HUES6 (cell line): ENCODE data around the gene PPP1R9A.

Experiments
- H3K27ac ChIP-seq: 2 replicates; pipeline ENCODE4 v1.7.0; 2013; ENCODE audit warnings: low read depth, mild to moderate bottlenecking, low read length, inconsistent platforms
- H3K27me3 ChIP-seq: 2 replicates; pipeline ENCODE4 v1.6.1; 2013; ENCODE audit warnings: low read length; ENCODE audit not compliant: control insufficient read depth, insufficient read depth
- H3K36me3 ChIP-seq: 2 replicates; pipeline ENCODE4 v1.6.1; 2013; ENCODE audit warnings: low read length; ENCODE audit not compliant: control insufficient read depth, insufficient read depth
- H3K4me1 ChIP-seq: 2 replicates; pipeline ENCODE4 v1.6.1; 2013; ENCODE audit warnings: low read length; ENCODE audit not compliant: control insufficient read depth, insufficient read depth
- H3K4me3 ChIP-seq: 2 replicates; pipeline ENCODE4 v1.5.1; 2013; ENCODE audit warnings: low read depth, low read length
- H3K9ac ChIP-seq: one replicate; pipeline ENCODE4 v1.6.1; 2013; ENCODE audit warnings: mild to moderate bottlenecking, low read length
- H3K9me3 ChIP-seq: 2 replicates; pipeline ENCODE4 v1.6.1; 2013; ENCODE audit warnings: low read depth, low read length; ENCODE audit not compliant: control insufficient read depth, insufficient read depth

Gene PPP1R9A

DNA sequence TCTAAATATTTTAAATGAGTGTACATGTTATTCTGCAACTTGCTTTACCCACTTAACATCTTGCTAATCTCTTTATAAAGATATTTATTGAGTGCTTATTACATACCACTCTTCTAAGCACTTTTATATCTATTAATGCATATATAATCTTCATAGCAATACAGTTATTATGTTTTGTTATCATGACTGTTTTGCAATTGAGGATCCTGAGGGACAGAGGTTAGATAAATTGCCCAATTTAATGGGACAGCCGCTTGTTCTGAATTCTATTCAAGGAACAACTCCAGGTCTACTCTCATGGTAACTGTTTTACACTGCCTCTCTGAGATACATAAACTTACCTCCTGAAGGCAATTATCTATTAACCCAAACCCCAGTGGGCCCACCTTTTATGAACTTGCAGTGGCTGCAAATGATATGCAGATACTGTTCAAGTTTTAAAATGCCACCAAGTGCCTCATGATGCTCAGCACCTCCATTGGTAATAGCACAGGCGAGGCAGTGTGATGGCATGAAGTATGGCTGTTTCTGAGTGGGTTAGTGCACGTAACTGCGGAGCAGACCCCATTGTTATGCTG, 356.5 kb downstream of the PPP1R9A start:
- Histone ChIP-seq H3K4me1 (peaks cover 13% of the 10 kb centered on the region), H3K27ac (no peak overlapping the region), H3K4me3 (no peak overlapping the region), H3K9ac (no peak overlapping the region), H3K36me3 (no peaks in the 10 kb centered on the region), H3K9me3 (no peaks in the 10 kb centered on the region), H3K27me3 (no peaks in the 10 kb centered on the region)

DNA sequence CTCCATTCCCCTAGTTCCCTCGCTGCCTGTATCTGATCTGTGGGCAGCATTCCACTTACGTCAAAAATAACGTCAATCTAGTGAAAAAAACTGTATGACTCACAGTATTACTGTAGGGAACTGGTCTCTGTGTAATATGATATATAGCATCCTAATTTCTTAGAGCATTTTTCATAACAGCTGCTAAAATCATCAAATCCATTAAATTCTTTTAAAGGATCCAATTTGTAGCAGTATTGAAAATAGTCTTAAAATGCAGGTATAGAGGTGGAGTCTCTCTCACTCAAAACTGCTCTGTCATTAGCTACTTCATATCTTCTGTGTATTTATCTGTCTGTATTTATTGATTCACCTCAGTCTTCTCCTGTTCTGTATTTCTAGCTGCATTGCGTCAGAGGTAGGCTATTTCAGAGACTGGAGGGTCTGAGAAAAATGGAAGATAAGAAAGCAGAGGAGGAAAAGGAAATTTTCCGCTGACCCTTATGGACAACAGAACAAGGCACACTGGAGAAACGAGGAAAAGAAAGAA, 357.0 kb downstream of the PPP1R9A start:
- H3K4me3 ChIP-seq = no peak overlapping the region
- H3K27ac ChIP-seq = no peak overlapping the region
- H3K36me3 ChIP-seq = no peaks in the 10 kb centered on the region
- no peaks in the 10 kb centered on the region for H3K9me3 ChIP-seq
- peaks cover 13% of the 10 kb centered on the region for H3K4me1 ChIP-seq
- no peaks in the 10 kb centered on the region for H3K27me3 ChIP-seq
- H3K9ac ChIP-seq = no peak overlapping the region

DNA sequence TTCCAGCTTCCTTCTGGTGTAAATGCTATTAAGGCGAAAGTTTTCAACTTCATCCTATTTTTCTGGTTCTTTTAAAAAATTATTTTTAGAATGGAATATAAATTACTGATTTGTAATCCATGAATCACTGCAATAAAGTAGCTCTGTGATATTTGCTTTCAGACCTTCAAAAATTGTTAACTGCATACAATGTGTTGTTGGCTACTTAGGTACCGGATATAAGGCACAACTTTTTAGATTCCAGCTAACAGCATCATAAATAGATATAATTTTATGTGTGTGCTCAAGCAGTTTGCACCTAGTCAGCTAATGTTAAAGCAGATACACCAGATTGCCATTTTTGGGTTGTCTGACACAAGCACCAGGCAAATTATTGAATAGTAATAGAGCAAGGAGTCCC, 358.2 kb downstream of the PPP1R9A start:
- H3K27ac ChIP-seq = no peak overlapping the region
- H3K27me3 ChIP-seq = no peaks in the 10 kb centered on the region
- no peak overlapping the region for H3K4me3 ChIP-seq
- no peaks in the 10 kb centered on the region for H3K9me3 ChIP-seq
- no peaks in the 10 kb centered on the region for H3K36me3 ChIP-seq
- no peak overlapping the region for H3K9ac ChIP-seq
- peaks cover 13% of the 10 kb centered on the region for H3K4me1 ChIP-seq

DNA sequence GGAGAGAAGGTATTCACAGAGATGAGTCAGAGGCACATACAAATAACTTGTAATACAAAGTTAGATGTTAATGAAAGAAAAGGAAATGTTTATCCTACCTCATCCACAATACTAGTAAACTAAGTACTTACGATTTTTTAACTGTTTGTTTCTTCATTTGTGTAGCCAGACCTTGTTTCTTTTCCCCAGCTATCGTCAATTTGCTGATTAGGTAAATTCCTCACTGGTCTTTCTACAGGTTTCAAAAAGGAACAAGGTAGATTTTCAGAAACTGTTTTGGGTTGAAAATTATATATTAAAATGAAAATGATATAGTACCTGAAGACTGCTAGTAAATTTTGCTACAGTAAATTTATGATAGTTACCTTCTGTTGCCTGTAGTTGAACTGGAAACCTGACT, 360.4 kb downstream of the PPP1R9A start:
- Histone ChIP-seq H3K9me3 (no peaks in the 10 kb centered on the region), H3K4me3 (no peak overlapping the region), H3K27ac (no peak overlapping the region), H3K9ac (no peak overlapping the region), H3K36me3 (no peaks in the 10 kb centered on the region), H3K27me3 (no peaks in the 10 kb centered on the region), H3K4me1 (peaks cover 12% of the 10 kb centered on the region)

DNA sequence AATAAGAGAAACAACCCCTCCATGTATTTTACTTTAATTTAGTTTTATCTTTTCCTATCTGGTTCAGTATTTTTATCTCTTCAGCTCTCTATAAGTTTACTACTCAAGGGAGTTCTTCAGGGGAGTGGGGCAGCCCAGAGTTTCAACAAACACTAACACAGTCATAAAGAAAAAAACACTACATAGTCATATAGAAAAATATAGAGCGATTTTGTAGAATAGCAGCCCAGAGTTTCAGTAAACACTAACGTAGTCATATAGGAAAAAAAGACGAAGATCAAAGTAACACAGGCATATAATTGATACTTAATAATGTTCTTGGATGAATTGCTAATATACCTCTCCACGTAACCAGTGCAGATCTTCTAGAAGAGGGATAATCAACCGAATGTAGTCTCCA, 362.2 kb downstream of the PPP1R9A start:
- Histone ChIP-seq H3K27me3 (no peaks in the 10 kb centered on the region), H3K4me1 (peaks cover 10% of the 10 kb centered on the region), H3K9ac (no peak overlapping the region), H3K36me3 (no peaks in the 10 kb centered on the region; the same call in 1 of the 2 replicates), H3K9me3 (no peaks in the 10 kb centered on the region), H3K4me3 (no peak overlapping the region), H3K27ac (no peak overlapping the region)

DNA sequence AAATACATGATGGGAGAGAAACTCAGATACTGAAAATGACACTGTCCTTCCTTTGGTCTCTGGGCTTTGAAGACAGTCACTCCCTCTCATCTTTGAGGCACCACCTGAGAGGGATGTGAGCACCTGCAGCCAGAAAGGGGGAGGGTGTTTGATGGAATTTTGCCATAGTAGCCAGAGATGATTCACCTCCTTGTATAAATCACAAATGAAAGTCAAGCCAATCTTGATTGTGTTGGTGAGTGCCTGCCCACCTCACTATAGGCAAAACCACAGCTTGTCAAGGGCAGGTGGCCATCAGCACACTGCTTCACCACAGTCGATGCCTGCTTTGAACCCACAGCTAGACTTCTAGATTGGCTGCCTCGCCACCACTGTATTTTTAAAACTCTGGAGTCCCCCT, 368.7 kb downstream of the PPP1R9A start:
- no peaks in the 10 kb centered on the region for H3K4me1 ChIP-seq
- no peaks in the 10 kb centered on the region for H3K9me3 ChIP-seq
- no peak overlapping the region for H3K9ac ChIP-seq
- no peaks in the 10 kb centered on the region; the same call in 1 of the 2 replicates for H3K36me3 ChIP-seq
- no peak overlapping the region for H3K4me3 ChIP-seq
- H3K27me3 ChIP-seq = no peaks in the 10 kb centered on the region
- H3K27ac ChIP-seq = no peak overlapping the region

DNA sequence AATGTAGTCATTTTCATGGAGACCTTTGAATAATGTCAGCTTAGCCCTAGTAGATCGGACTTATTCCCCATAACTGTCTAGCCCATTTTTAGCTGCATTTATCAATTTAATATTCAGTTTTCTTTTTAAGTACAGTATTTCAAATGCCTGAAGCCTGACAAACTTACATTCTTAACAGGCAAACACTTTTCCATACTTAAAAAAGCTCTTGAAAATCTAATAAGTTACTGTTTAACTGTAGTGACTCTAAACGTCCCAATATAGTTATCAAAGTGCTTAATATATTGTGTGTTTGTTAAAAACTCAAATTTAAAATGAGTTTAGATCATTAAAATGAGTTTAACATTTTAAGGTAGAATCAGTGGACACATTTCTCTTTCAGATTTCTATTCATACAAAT, 372.0 kb downstream of the PPP1R9A start:
- H3K9me3 ChIP-seq = no peaks in the 10 kb centered on the region
- H3K4me1 ChIP-seq = no peaks in the 10 kb centered on the region
- H3K27me3 ChIP-seq = no peaks in the 10 kb centered on the region
- no peak overlapping the region for H3K9ac ChIP-seq
- H3K36me3 ChIP-seq = no peaks in the 10 kb centered on the region; the same call in 1 of the 2 replicates
- H3K27ac ChIP-seq = no peak overlapping the region
- no peak overlapping the region for H3K4me3 ChIP-seq

DNA sequence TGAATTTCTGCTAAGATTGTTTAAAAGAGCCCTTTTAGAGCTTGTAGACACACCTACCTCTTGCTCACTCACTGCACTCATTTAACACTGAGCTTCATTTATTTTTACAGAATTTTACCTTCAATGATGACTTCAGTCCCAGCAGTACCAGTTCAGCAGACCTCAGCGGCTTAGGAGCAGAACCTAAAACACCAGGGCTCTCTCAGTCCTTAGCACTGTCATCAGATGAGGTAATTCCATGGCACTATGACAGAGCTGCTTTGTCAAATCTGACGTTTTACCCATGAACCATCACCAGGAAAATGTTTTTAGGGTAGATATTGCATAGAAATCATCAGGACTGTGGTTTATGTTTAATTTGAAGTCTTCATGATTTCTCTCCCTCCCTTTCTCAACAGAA, 378.7 kb downstream of the PPP1R9A start:
- Histone ChIP-seq H3K9me3 (no peaks in the 10 kb centered on the region), H3K4me1 (no peaks in the 10 kb centered on the region), H3K27me3 (no peaks in the 10 kb centered on the region), H3K4me3 (no peak overlapping the region), H3K9ac (no peak overlapping the region), H3K27ac (no peak overlapping the region), H3K36me3 (peaks cover 4% of the 10 kb centered on the region; the same call in 1 of the 2 replicates)

DNA sequence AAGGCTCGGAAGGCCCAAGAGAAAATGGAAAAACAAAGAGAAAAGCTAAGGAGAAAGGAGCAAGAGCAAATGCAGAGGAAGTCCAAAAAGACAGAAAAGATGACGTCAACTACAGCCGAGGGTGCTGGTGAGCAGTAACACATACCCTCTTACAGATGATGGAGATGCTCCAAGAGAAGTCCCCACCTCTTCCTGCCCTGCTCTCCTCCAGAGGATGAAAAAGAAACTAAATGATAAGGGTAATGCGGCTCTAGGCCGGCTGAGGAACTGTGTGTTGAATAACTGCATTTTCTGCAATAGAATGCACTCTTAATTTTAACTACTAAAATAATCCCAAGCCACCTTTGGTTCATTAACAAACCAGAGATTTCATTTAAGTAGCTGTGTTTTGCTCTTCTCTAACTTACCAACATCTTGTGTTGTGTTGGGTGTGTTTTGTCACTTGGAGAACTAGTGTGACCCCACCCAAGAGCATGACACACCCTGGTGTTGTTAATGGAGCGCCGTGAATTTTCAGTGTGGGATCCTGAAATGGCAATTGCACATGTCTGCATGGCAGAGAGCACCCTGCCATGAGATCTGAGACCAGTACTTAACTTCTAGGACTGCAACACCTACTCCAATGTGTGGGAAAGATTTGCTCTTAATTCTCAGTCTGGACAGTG, 382.9 kb downstream of the PPP1R9A start:
- peaks cover 4% of the 10 kb centered on the region; the same call in 1 of the 2 replicates for H3K36me3 ChIP-seq
- no peaks in the 10 kb centered on the region for H3K4me1 ChIP-seq
- H3K4me3 ChIP-seq = no peak overlapping the region
- H3K27ac ChIP-seq = no peak overlapping the region
- no peak overlapping the region for H3K9ac ChIP-seq
- H3K9me3 ChIP-seq = no peaks in the 10 kb centered on the region
- H3K27me3 ChIP-seq = no peaks in the 10 kb centered on the region

DNA sequence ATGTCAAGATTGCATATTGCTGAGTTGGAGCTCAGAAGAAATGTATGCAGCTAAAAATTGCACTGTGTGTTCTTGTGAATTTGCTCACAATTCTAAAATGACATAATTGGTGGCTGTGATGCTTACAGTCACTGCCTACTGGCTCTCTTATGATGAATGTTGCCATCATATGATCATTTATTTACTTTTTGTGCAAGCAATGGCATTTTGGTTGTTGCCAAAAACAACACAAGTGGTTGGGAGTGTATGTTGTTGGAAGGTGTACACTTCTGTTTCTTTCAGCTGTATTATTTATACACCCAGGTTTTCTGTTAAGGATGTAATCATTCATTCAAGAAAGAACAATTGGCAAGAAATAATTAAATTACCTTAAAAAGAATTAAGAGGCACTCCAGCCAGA, 388.0 kb downstream of the PPP1R9A start:
- H3K36me3 ChIP-seq = no peaks in the 10 kb centered on the region
- H3K4me1 ChIP-seq = no peaks in the 10 kb centered on the region
- no peak overlapping the region for H3K9ac ChIP-seq
- H3K4me3 ChIP-seq = no peak overlapping the region
- H3K27me3 ChIP-seq = no peaks in the 10 kb centered on the region
- no peaks in the 10 kb centered on the region for H3K9me3 ChIP-seq
- no peak overlapping the region for H3K27ac ChIP-seq

DNA sequence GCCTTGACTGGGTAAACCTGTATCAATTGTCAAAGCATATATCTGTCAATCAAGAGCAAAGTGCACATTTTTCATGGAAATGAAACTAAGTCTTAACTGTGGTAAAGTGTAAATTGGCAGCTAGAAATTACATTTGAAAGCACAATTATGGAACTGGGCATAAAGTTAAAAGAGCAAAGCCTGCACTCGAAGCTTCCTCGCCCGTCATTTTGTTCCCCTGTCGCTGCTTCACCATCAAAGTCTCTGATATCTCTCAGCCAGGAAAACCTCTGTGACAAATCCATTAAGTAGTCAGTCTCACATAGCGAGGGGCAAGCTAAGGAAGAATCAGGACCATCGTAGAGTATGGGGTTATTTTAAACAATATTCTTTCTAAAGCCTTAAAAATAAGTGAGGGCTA, 389.1 kb downstream of the PPP1R9A start:
- Histone ChIP-seq H3K27me3 (no peaks in the 10 kb centered on the region), H3K9ac (no peak overlapping the region), H3K9me3 (no peaks in the 10 kb centered on the region), H3K27ac (no peak overlapping the region), H3K36me3 (no peaks in the 10 kb centered on the region), H3K4me3 (no peak overlapping the region), H3K4me1 (no peaks in the 10 kb centered on the region)
